Smooth muscle cell of bladder (primary cell): ENCODE data around the gene ELOVL3. TPM values are rescaled to one million over a fixed set of nuclear protein-coding genes. Genes with fewer than 3 reads are reported as not detected.

ENCODE experiments used
- total RNA-seq: library from RNA; depleted of rRNA; stranded (reverse); fragments of >200 nt; gene quantifications from 2 replicates; pipeline ENCODE4 v1.2.3, GENCODE V29; 2014

Gene ELOVL3, protein sequence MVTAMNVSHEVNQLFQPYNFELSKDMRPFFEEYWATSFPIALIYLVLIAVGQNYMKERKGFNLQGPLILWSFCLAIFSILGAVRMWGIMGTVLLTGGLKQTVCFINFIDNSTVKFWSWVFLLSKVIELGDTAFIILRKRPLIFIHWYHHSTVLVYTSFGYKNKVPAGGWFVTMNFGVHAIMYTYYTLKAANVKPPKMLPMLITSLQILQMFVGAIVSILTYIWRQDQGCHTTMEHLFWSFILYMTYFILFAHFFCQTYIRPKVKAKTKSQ
- 0.85 and 1.2 TPM in 2 replicates for total RNA-seq

GRCh38 chr10:102225646-102226541, at the start of gene ELOVL3:
ELOVL3 (plus strand) TSS chr10:102226299; CDS start chr10:102226549, 250 bp downstream.

GRCh38 chr10:102241444-102242117, 15.5 kb downstream of the ELOVL3 start, which contains the start of gene PITX3:
PITX3 (minus strand) TSS chr10:102241512; CDS start chr10:102232080, 9,432 bp downstream.

GRCh38 chr10:102245082-102245931, 19.2 kb downstream of the ELOVL3 start, which contains the start of gene GBF1:
GBF1 (plus strand) TSS chr10:102245532; CDS start chr10:102258939, 13,407 bp downstream.

Other genes starting within 250 kb of the ELOVL3 start
- gene ARMH3, start 170.1 kb upstream of the ELOVL3 start, total RNA-seq, result 6.4 and 8.1 TPM in 2 replicates
- gene HPS6, start 160.9 kb upstream of the ELOVL3 start, total RNA-seq, result 21.0 and 29.0 TPM in 2 replicates
- 45.2 and 52.0 TPM in 2 replicates for gene LDB1, start 105.9 kb upstream of the ELOVL3 start, total RNA-seq
- gene PPRC1, start 93.3 kb upstream of the ELOVL3 start, total RNA-seq, result 7.0 and 11.1 TPM in 2 replicates
- gene NOLC1, start 73.9 kb upstream of the ELOVL3 start, total RNA-seq, result 22.5 and 29.7 TPM in 2 replicates
- gene PITX3, start 15.2 kb downstream of the ELOVL3 start, total RNA-seq, result 0.14 and 0.18 TPM in 2 replicates
- 17.4 and 19.4 TPM in 2 replicates for gene GBF1, start 19.2 kb downstream of the ELOVL3 start, total RNA-seq
- gene NFKB2, start 169.4 kb downstream of the ELOVL3 start, total RNA-seq, result 13.4 and 14.9 TPM in 2 replicates
- gene PSD, start 192.5 kb downstream of the ELOVL3 start, total RNA-seq, result 3.3 and 6.3 TPM in 2 replicates
- 6.7 and 7.9 TPM in 2 replicates for gene FBXL15, start 194.5 kb downstream of the ELOVL3 start, total RNA-seq
- 48.2 and 52.5 TPM in 2 replicates for gene CUEDC2, start 206.3 kb downstream of the ELOVL3 start, total RNA-seq
- 0.14 TPM in 1 of 2 replicates, not detected in the other for gene C10orf95, start 225.2 kb downstream of the ELOVL3 start, total RNA-seq